ENCODE measurements around the gene THSD4. TPM values are rescaled to one million over a fixed set of nuclear protein-coding genes. Genes with fewer than 3 reads are reported as not detected.

THSD4 gene
- total RNA-seq, 1 donor from 2014 or later, result 73.5 TPM

GRCh38 chr15:71781965-71782265 lies 666.6 kb downstream of the THSD4 start:
- no peak for DNase-seq (ENCODE audit: low read depth)
- no peak for TF ChIP-seq CTCF (conservative IDR thresholded peaks at IDR 0.05; ENCODE audit: low read depth, low read length)
- H3K4me3 ChIP-seq (ENCODE audit: low read depth, low read length), result no peak overlapping the region

DNA sequence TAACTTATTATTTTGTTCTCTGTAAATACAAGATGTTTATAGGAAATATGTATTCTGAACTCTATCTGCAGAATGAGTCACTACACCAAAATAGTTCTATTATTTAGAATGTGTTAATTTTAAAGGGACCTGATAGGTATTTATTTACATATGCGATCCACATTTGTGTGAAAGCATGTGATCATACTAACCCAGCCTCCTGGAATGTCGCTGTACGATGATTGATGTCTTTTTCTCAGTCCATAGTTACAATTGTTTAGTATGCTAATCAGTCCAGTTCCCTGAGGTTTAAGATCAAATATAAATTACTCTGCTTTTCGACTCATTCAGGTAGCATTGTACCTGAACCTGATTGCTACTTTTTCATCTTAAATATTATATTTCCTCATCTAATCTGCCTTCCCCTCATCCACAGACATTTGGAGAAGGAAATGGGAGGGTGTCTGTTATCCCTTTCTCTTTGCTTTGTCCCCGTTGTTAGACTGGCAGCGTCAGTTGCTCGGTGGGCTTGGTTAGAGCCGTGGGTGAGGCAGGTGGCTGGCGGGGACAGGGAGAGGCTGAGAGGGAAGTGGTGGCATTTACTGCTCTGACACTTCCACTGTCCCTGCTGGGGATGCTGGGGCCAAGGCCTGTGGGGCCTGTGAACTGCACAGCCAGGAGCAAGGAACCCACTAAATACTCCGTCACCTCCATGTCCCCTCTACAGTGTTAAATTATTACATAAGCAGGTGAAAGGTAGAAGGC lies 667.3 kb downstream of the THSD4 start:
- H3K4me3 ChIP-seq (ENCODE audit: low read depth, low read length), result no peak overlapping the region
- no peak for DNase-seq (ENCODE audit: low read depth)
- TF ChIP-seq CTCF (conservative IDR thresholded peaks at IDR 0.05; ENCODE audit: low read depth, low read length), result no peak

- no peak for DNase-seq (ENCODE audit: low read depth)
- no peak overlapping the region for H3K4me3 ChIP-seq (ENCODE audit: low read depth, low read length)
- TF ChIP-seq CTCF (conservative IDR thresholded peaks at IDR 0.05; ENCODE audit: low read depth, low read length), result peak; percentile 53
Observed at GRCh38 chr15:71784719-71785118, 669.4 kb downstream of the THSD4 start.

DNA sequence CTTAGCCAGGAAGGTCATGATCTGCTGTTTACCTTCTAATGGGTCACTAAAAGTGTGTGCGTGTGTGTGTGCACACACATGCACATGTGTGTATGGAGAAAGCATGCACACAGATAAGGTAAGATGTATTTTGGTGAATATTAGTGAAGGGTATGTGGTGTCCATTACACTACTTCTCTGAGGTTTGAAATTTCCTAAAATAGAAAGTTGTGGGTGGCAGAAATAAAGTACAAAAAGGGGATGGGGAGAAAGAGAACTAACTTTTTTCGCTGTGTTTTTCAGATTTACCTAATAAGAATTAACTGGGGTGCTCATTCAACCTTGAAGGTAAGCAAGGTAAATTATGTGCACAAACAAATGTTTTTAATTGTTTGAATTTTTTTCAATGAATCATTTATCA lies 670.7 kb downstream of the THSD4 start:
- TF ChIP-seq CTCF (conservative IDR thresholded peaks at IDR 0.05; ENCODE audit: low read depth, low read length), result no peak
- no peak for DNase-seq (ENCODE audit: low read depth)

DNA sequence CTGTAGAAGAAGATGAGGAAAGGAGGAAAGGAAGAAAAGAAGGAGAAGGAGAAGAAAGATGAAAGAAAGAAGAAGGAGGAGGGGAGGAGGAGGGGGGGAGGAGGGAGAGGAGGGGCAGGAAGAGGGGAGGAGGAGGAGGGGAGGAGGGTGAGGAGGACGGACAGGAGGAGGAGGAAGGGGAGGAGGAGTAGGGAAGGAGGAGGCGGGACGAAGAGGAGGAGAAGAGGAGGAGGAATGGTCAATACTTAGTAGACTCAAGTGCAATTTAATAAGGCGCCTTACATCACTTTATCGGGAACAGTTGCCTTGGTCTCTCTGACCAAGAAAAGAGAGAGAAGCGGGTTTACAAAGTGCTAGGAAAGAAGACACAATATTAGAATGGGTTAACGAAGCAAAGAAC lies 671.4 kb downstream of the THSD4 start:
- H3K4me3 ChIP-seq (ENCODE audit: low read depth, low read length), result no peak overlapping the region
- no peak for DNase-seq (ENCODE audit: low read depth)
- TF ChIP-seq CTCF (conservative IDR thresholded peaks at IDR 0.05; ENCODE audit: low read depth, low read length), result no peak

More for the DNA sequence above, 670.7 kb downstream of the THSD4 start:
- H3K4me3 ChIP-seq (ENCODE audit: low read depth, low read length), result no peak overlapping the region

DNA sequence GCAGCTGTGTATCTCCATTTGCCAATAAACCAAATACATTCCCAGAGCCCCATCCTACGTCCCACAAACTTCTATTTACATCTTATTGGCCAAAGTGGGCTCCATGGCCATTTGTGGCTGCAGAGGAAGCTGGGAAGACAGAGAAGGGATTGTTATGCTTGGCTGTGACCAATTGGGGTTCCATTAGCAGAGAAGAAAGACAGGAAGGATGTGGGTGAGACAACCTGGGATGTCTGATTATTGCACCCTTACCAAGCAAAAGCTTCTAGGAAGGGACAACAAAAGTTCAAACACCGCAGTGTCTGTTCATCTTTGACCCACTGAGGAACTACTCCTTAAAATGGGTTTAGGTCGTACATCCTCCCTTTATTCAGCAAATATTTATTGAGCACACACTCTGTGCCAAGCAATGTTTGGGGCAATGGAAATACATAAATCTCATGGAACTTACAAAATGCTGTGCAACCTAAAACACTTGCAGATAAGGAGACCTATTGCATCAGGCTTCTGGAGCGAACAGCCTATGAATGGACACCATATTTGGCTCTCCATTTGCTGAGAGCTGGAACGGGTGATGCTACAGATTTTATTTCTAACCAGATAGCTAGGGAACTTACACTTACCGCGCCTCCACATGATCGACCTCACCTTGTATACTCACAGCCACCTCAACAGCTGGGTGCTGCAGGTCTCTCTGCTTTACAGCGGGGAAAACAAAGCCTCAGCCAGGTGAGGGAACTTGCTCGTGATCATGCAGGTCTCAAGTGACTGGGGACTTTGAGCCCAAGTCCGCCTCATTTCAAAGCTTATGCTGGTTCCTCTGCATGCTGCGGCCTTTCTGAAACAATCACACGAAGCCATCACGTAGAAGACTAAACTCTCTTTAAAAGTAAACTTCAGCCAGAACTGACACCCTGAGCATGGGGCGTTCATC lies 673.6 kb downstream of the THSD4 start:
- H3K4me3 ChIP-seq (ENCODE audit: low read depth, low read length), result no peak overlapping the region

More for the DNA sequence above, 673.6 kb downstream of the THSD4 start:
- DNase-seq (ENCODE audit: low read depth), result no peak
- no peak for TF ChIP-seq CTCF (conservative IDR thresholded peaks at IDR 0.05; ENCODE audit: low read depth, low read length)

Data from epithelial cell of proximal tubule (primary cell).